DMS153 (cell line): ENCODE data around the gene ZNF774.
A peak's percentile ranks its signal among the peaks of the same experiment; 100 is the strongest.
"Not testable (repeated sequence)": the region's sequence is repeated elsewhere in the genome, so short reads cannot be mapped to it uniquely, and the experiment has no call there.

Experiments
- DNase-seq: peaks from one replicate; lab custom pipeline; 2025; lab: John Stamatoyannopoulos, UW

The ZNF774 gene

GRCh38 chr15:90352107-90352893, at the start of gene ZNF774:
Gene ZNF774, plus strand, starts transcription at chr15:90352284. Its CDS starts 2,377 bp downstream, at chr15:90354661.
- peak; percentile 84 for DNase-seq

DNA sequence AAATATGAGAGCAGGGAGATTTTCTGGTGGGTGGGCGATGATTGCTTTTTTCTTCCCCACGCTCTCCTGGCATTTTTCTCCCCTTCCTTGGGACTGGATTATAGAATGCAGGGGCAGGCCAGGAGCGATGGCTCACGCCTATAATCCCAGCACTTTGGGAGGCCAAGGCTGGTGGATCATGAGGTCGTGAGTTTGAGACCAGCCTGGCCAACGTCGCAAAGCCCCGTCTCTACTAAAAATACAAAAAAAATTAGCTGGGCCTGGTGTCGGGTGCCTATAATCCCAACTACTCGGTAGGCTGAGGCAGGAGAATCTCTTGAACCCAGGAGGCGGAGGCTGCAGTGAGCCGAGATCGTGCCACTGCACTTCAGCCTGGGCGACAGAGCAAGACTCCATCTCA, 46.7 kb upstream of the ZNF774 start:
- not testable (repeated sequence) for DNase-seq

DNA sequence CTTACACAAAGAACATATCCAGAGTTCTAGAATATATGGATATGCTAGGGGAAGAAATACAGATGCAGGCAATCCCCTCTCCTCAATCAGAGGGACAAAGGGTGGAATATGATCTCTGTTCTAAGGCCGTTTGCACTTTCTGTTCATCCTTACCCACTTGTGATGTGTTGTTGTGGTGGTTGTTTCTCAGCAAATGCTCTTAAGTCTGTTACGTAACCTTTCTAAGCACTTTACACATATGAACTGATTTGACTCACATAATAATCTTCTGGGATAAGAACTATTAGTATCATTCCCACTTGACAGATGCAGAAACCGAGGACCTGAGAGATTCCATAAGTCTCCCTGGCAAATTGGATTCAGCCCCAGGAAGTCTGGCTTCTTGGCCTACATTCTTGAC, 46.2 kb upstream of the ZNF774 start:
- DNase-seq, result no peak

- no peak for DNase-seq
These were observed 45.5 kb upstream of the ZNF774 start for GRCh38 chr15:90306560-90306959.

GRCh38 chr15:90307661-90308060, 44.4 kb upstream of the ZNF774 start:
- no peak for DNase-seq

GRCh38 chr15:90309020-90309419, 43.1 kb upstream of the ZNF774 start:
- no peak for DNase-seq

GRCh38 chr15:90315278-90315982, 36.7 kb upstream of the ZNF774 start:
- DNase-seq, result no peak

DNA sequence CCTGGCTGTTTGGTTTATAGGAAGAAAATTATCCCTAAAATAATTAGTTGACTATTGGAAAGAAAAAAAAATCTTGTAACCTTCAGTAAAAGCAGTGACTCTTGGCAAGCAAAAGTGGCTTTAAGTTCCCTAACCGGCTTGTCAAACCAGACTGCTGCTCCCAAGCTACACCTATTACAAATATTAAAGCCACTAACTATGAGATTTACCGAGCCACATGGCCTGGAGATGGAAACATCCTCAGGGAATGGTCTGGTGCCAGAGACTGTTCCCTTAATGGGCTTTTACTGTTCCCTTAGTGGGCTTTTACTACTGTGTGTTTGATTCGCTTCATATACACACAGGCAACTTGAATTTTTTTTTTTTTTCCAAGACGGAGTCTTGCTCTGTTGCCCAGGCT, 35.9 kb upstream of the ZNF774 start:
- DNase-seq, result no peak

DNA sequence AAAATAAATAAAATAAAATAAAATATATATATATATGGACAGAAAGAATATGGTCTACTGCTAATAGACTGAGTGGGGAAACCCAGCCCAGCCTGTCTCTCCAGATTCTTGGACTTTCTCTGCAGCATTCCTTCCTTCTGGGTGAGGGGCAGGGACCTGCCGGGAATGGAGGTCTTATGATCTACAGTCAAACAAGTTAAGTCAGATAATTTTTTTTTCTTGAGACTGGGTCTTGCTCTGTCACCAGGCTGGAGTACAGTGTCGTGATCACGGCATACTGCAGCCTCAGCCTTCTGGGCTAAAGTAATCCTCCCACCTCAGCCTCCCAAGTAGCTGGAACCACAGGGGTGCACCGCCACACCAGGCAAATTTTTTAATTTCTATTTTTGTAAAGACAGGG, 33.5 kb upstream of the ZNF774 start:
- no peak for DNase-seq

DNA sequence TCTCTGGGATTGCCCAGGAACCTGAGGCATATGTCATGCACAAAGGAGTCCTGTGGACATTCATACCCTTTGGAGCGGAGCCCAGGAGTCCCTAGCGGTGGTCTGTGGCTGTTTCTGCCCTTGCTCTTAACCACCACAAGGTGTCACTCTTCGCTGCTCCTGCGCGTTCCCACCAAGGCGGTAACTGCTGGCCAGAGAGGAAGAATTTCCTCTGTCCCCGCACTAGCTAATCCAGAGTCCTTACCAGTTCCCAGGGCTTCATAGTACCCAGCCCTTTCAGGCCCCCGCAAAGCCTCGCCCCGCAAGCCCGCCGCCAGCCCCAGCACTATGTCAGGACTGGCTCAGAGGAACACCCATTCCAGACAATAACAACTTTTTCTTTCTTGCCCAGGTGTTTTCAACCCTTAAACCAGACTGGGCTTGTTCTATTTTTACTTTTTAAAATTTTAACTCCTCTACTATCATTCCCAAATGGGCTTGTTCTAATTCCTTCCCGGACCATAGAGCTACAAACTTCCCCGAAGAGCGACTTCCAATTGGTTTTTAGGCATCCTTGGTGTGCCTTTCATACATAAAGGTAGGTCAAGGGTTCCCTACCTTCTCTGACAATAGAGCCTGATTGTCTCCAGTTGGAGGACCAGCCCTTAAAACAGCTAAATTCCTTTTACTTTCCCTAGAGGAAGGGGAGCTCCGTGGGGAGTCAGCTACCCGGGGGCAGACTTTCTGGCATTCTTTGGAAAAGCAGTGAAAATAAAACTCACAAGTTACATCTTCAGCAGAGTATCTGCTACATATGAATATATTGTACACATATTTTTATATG, 31.8 kb upstream of the ZNF774 start:
- peak; percentile 69 for DNase-seq

GRCh38 chr15:90320885-90321278, 31.2 kb upstream of the ZNF774 start:
- no peak for DNase-seq

- no peak for DNase-seq
These were observed 29.5 kb upstream of the ZNF774 start for GRCh38 chr15:90322538-90322937.

DNA sequence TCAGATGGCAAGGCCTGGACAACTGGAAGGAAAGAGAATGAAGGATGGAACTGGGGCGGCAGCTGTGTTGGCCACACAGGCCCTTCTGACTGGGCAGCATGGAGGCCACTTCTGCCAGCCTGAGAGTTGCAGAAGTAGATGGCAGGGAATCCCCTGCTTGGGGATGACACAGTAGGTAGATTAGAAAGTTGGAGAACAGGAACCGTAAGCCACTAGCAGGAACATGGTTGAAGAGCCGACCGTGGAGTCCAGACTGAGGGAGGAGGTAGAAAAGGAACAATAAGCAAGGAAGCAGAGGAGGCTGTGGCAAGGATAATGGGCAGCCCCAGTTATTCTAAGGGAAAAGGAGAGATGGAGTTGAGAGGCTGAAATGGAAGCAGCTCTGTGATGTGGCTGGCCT, 26.4 kb upstream of the ZNF774 start:
- no peak for DNase-seq

DNA sequence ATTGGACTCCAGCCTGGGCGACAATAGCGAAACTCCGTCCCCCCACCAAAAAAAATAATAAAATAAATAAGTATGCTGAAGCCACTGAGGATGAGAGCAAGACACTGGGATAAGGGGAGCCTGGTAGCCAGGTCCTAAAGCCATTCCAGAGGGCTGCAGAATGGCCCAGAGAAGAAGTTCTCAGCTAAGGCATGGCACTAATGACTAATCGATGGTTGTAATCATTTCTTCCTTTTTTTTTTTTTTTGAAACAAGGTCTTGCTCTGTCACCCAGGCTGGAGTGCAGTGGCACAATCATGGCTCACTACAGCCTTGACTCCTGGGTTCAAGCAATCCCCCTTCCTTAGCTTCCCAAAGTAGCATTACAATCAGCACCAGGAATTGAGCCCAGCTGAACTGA, 25.6 kb upstream of the ZNF774 start:
- no peak for DNase-seq

- no peak for DNase-seq
These were observed 24.8 kb upstream of the ZNF774 start for GRCh38 chr15:90327311-90327710.

GRCh38 chr15:90334304-90334731, 17.8 kb upstream of the ZNF774 start:
- no peak for DNase-seq

DNA sequence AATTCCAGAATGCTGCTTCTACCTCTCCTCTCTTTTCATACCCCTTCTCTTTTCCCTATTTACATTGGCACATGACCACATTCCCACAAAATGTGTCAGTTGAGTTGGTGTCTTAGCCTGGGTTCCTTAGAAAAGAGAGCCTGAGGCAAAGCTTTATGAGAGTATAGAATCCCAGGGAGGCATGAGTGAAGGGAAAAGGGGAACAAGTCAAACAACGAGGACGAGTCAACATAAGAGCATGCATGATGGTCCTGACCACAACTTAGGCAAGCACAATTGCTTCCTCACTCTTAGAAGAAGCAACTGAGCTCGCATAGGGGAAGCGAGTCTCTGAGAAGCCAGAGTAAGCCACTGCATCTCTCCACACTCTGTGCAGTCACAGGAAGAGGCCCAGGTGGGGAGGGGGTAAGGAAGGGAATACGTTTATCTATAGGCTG, 15.4 kb upstream of the ZNF774 start:
- DNase-seq, result no peak

GRCh38 chr15:90337256-90337655, 14.8 kb upstream of the ZNF774 start:
- DNase-seq, result no peak

DNA sequence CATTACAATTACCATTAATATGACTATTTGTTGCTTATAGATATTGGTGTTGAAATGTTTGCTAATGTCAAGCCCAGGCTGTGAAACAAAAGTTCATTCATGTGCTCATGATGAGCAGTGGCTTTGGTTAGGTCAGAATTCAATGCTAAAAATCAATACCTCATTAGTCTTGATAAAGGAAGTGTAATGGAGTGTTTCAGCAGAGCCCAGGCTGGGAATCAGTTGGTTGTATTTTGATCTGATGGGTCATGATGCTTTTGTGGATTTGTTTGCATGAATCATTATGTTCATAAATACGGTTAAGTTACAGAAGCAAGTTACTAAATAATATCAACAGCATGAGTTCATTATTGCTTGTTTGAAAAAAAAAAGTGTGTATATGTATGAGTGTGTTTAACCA, 13.6 kb upstream of the ZNF774 start:
- DNase-seq, result no peak

- DNase-seq, result no peak
These were observed 11.7 kb upstream of the ZNF774 start for GRCh38 chr15:90340345-90340744.

GRCh38 chr15:90343302-90343790, 8.7 kb upstream of the ZNF774 start:
- DNase-seq, result no peak

GRCh38 chr15:90344662-90345061, 7.4 kb upstream of the ZNF774 start:
- no peak for DNase-seq
